ENCODE data around the gene CABLES1.

Gene CABLES1

GRCh38 chr18:23220355-23220754 lies 85.1 kb downstream of the CABLES1 start:
- ATAC-seq (ENCODE audit: low read depth) (no peak), DNase-seq (ENCODE audit: low spot score) (no peak)
- H3K27me3 ChIP-seq (ENCODE audit: insufficient read depth, poor library complexity, severe bottlenecking), result no peaks in the 10 kb centered on the region
- TF ChIP-seq CTCF (IDR thresholded peaks at IDR 0.05; ENCODE audit: poor library complexity, severe bottlenecking), result no peak
- H3K4me3 ChIP-seq (ENCODE audit: severe bottlenecking), result no peak overlapping the region
- H3K36me3 ChIP-seq (ENCODE audit: low read depth), result no peaks in the 10 kb centered on the region
- H3K9me3 ChIP-seq (ENCODE audit: severe bottlenecking), result no peaks in the 10 kb centered on the region
- no peaks in the 10 kb centered on the region for H3K4me1 ChIP-seq (ENCODE audit: insufficient read depth, poor library complexity, severe bottlenecking)
- no peak overlapping the region for H3K27ac ChIP-seq (ENCODE audit: poor library complexity, severe bottlenecking)

DNA sequence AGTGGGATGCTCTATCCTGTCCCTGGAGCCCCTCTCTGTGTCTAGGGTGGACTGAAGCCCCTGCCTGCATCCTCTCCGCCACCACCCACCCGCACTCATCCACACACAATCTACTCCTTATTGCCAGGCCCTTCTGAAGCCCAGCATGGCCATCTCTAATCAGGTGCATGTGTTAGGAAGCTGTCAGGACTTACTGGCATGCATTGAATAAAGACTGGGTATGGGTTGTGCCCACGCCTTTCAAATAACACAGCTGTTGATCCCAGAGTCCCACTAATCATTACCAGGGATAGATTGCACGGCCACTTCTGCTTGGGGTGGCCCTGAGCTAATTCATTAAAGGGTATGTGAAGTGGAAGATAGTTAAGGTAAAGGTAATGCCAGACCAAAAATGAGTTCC lies 88.4 kb downstream of the CABLES1 start:
- DNase-seq (ENCODE audit: low spot score) (no peak), ATAC-seq (ENCODE audit: low read depth) (no peak)
- no peaks in the 10 kb centered on the region for H3K27me3 ChIP-seq (ENCODE audit: insufficient read depth, poor library complexity, severe bottlenecking)
- no peak for TF ChIP-seq CTCF (IDR thresholded peaks at IDR 0.05; ENCODE audit: poor library complexity, severe bottlenecking)
- H3K9me3 ChIP-seq (ENCODE audit: severe bottlenecking), result no peaks in the 10 kb centered on the region
- no peaks in the 10 kb centered on the region for H3K36me3 ChIP-seq (ENCODE audit: low read depth)
- H3K27ac ChIP-seq (ENCODE audit: poor library complexity, severe bottlenecking), result no peak overlapping the region
- no peak overlapping the region for H3K4me3 ChIP-seq (ENCODE audit: severe bottlenecking)
- no peaks in the 10 kb centered on the region for H3K4me1 ChIP-seq (ENCODE audit: insufficient read depth, poor library complexity, severe bottlenecking)

DNA sequence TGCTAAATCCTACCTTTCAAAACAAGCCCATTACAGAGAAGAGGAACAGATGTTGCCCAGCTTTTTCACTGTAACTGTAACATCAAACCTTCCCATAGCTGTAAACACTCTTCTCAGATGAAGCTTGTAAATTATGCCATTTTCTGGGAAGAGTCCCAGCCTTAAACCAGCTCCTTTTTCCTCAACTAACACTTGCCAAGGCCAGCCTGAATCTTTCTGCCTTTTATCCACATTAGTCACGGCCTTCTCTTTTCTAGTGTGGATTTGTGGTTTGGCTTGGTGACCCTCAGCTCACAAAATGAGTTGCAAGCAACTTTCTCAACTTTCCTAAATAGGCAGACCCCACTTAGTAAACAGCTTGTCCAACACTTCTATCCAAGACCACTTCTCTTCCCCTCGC lies 90.2 kb downstream of the CABLES1 start:
- no peak for ATAC-seq (ENCODE audit: low read depth)

DNA sequence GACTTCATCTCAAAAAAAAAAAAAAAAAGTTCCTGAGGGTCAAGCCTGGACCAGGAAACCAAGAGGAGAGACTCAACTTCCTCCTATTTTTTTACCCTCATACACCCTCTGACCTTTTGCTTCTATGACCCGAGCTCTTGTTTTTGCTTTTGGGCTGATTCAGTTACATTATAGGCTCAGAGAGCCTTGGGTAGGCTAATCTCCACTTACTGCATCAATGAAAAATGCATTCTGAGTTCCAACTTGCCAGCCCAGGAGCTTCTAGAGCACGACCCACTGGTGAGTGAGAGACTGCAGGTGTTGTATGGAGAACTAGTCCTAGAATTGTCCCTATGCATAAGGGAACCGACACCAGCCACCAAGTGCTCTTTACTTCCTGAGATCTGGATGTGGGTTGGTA lies 91.1 kb downstream of the CABLES1 start:
- no peak for ATAC-seq (ENCODE audit: low read depth)
- Histone ChIP-seq H3K27me3 (ENCODE audit: insufficient read depth, poor library complexity, severe bottlenecking) (no peaks in the 10 kb centered on the region), H3K9me3 (ENCODE audit: severe bottlenecking) (no peaks in the 10 kb centered on the region), H3K27ac (ENCODE audit: poor library complexity, severe bottlenecking) (no peak overlapping the region), H3K4me1 (ENCODE audit: insufficient read depth, poor library complexity, severe bottlenecking) (peaks cover 4% of the 10 kb centered on the region), H3K4me3 (ENCODE audit: severe bottlenecking) (no peak overlapping the region), H3K36me3 (ENCODE audit: low read depth) (no peaks in the 10 kb centered on the region)
- DNase-seq (ENCODE audit: low spot score), result no peak
- TF ChIP-seq CTCF (IDR thresholded peaks at IDR 0.05; ENCODE audit: poor library complexity, severe bottlenecking), result no peak

More for the DNA sequence above, 90.2 kb downstream of the CABLES1 start:
- no peaks in the 10 kb centered on the region for H3K4me1 ChIP-seq (ENCODE audit: insufficient read depth, poor library complexity, severe bottlenecking)
- no peak for TF ChIP-seq CTCF (IDR thresholded peaks at IDR 0.05; ENCODE audit: poor library complexity, severe bottlenecking)
- H3K9me3 ChIP-seq (ENCODE audit: severe bottlenecking), result no peaks in the 10 kb centered on the region
- DNase-seq (ENCODE audit: low spot score), result no peak
- H3K27me3 ChIP-seq (ENCODE audit: insufficient read depth, poor library complexity, severe bottlenecking), result no peaks in the 10 kb centered on the region
- H3K36me3 ChIP-seq (ENCODE audit: low read depth), result no peaks in the 10 kb centered on the region
- H3K27ac ChIP-seq (ENCODE audit: poor library complexity, severe bottlenecking), result no peak overlapping the region
- H3K4me3 ChIP-seq (ENCODE audit: severe bottlenecking), result no peak overlapping the region

DNA sequence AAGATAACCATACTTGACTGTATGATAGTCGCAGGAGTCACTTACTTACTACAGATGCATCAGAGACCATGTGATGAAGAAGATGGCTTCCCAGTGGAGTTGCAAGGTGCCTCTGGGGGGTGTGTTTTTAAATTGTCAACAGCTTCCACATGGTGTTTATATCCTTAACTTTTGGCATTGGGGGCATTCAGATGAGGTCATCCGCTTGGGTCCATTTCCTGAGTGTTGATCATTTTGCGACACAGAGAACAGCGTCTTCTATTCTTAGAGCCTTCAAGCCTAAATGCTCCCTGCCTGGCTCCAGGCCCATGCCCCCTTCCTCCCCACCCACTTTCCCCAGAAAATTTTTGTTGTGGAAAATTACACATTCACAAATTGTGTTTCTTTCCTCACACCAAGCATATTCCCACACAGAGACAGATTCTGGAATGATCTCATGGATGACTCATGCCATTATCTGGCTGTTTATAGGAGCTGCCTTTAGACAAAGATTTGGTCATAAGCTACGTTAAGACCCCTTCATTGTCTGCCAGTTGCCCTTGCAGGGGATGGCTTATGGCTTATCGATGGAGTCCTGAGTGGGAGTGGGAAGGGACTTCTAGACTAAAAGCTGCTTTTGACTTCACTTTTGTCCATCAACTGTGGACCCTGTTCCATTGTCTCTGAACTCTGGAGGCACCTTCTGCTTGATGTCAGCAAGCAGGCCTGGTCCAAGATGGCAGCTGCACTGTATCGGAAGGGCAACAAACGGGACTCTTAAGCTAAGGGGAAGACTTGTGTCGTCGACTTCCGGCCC lies 91.8 kb downstream of the CABLES1 start:
- ATAC-seq (ENCODE audit: low read depth) (no peak), DNase-seq (ENCODE audit: low spot score) (no peak)
- Histone ChIP-seq H3K36me3 (ENCODE audit: low read depth) (no peaks in the 10 kb centered on the region), H3K4me3 (ENCODE audit: severe bottlenecking) (no peak overlapping the region), H3K9me3 (ENCODE audit: severe bottlenecking) (no peaks in the 10 kb centered on the region), H3K27me3 (ENCODE audit: insufficient read depth, poor library complexity, severe bottlenecking) (no peaks in the 10 kb centered on the region), H3K27ac (ENCODE audit: poor library complexity, severe bottlenecking) (no peak overlapping the region), H3K4me1 (ENCODE audit: insufficient read depth, poor library complexity, severe bottlenecking) (peaks cover 7% of the 10 kb centered on the region)
- no peak for TF ChIP-seq CTCF (IDR thresholded peaks at IDR 0.05; ENCODE audit: poor library complexity, severe bottlenecking)

Data from RWPE2 (cell line).